ENCODE data around the gene GPHN. TPM values are rescaled to one million over a fixed set of nuclear protein-coding genes. Genes with fewer than 3 reads are reported as not detected.

The GPHN gene
- total and polyA plus RNA-seq, 2 donors (not counting 3 experiments of a cell fraction or from before 2014, with no cell fraction given): 5.1 to 23.2 TPM

GRCh38 chr14:66959437-66960050 lies 451.6 kb downstream of the GPHN start:
- Histone ChIP-seq H3K79me2 (ENCODE audit: control insufficient read depth, insufficient read depth, low read length) (no peaks in the 10 kb centered on the region), H2AFZ (ENCODE audit: low read depth, low read length) (no peak overlapping the region), H4K20me1 (replicated peaks; ENCODE audit: control insufficient read depth, extremely low read depth, insufficient read depth, low read length) (no peaks in the 10 kb centered on the region), H3K36me3 (ENCODE audit: control insufficient read depth in 2 of 2, extremely low read depth in 1 of 2, insufficient read depth in 2 of 2, low read length in 2 of 2) (no peaks in the 10 kb centered on the region), H3K27me3 (ENCODE audit: control insufficient read depth in 2 of 2, insufficient read depth in 2 of 2, low read length in 2 of 2) (no peaks in the 10 kb centered on the region), H3K27ac (ENCODE audit: insufficient read depth, low read depth, low read length) (no peak overlapping the region), H3K9me1 (replicated peaks; ENCODE audit: control insufficient read depth, extremely low read depth, insufficient read depth, low read length) (no peaks in the 10 kb centered on the region), H3K4me1 (ENCODE audit: control insufficient read depth, extremely low read depth, insufficient read depth, low read length) (no peaks in the 10 kb centered on the region), H3K9me3 (replicated peaks; ENCODE audit: control insufficient read depth, insufficient read depth, low read length) (no peaks in the 10 kb centered on the region), H3K9ac (replicated peaks; ENCODE audit: extremely low read depth, insufficient read depth, low read length) (no peak overlapping the region), H3K4me2 (ENCODE audit: insufficient read depth, low read length) (no peak overlapping the region), H3K4me3 (replicated peaks in 1 of 3; ENCODE audit: insufficient read depth in 1 of 3, low read depth in 1 of 3, low read length in 3 of 3) (no peak overlapping the region)
- dilution Hi-C loops (cut with MboI; ENCODE audit: extremely low pct_ligation_motif_present, low sequenced_read_pairs): no loop called here
- intact Hi-C loops (cut with micrococcal nuclease): no loop called here
- no peak for FAIRE-seq
- no TSS peak for BruUV-seq (replicated peaks)
- POLR2A ChIA-PET: no interaction called here
- no peak for TF ChIP-seq MAX (IDR thresholded peaks at IDR 0.05; ENCODE audit: insufficient read depth, insufficient read length)
- no peak for TF ChIP-seq GATA2 (IDR thresholded peaks at IDR 0.05; ENCODE audit: insufficient read depth, insufficient read length, low read depth, low read length)
- no peak for TF ChIP-seq POLR2AphosphoS5 (IDR thresholded peaks at IDR 0.05; ENCODE audit: insufficient read depth, low read depth, low read length)
- TF ChIP-seq EZH2 (IDR thresholded peaks at IDR 0.05; ENCODE audit: borderline replicate concordance, low read depth, low read length, severe bottlenecking): no peak
- no peak for TF ChIP-seq CTCF (IDR thresholded peaks at IDR 0.05; ENCODE audit: extremely low read depth in 1 of 2, insufficient read depth in 1 of 2, low read depth in 1 of 2, low read length in 2 of 2)
- TF ChIP-seq MYC (IDR thresholded peaks at IDR 0.05; ENCODE audit: low read depth, low read length): no peak
- TF ChIP-seq JUN (IDR thresholded peaks at IDR 0.05; ENCODE audit: borderline replicate concordance, insufficient read depth, insufficient read length, low read depth): no peak
- CTCF ChIA-PET: interaction anchor here (1.1 kb wide), 1 partner anchor 7 kb away, joined by 3 read pairs; no protein-coding TSS in a partner anchor
- DNase-seq (ENCODE audit: low read depth, low spot score): no peak
